Measurements from ENCODE around the gene FGGY. TPM values are rescaled to one million over a fixed set of nuclear protein-coding genes. Genes with fewer than 3 reads are reported as not detected.

Gene FGGY
- total RNA-seq, 1 experiment from 2014 or later = 6.4 TPM

GRCh38 chr1:59743324-59744091 lies 446.6 kb downstream of the FGGY start:
- intact Hi-C loops (cut with micrococcal nuclease; ENCODE audit: unreplicated experiment) = no loop called here
- no peaks in the 10 kb centered on the region for H3K9me3 ChIP-seq
- H3K9me3 Mint-ChIP-seq (ENCODE audit: unreplicated experiment) = no peaks in the 10 kb centered on the region
- H3K4me3 ChIP-seq (ENCODE audit: low read depth, low read length) = no peak overlapping the region
- no peaks in the 10 kb centered on the region for H3K4me1 ChIP-seq
- no peak for DNase-seq
- TF ChIP-seq CTCF (IDR thresholded peaks at IDR 0.05; ENCODE audit: insufficient read depth in 1 of 2, low read depth in 1 of 2, low read length in 1 of 2, severe bottlenecking in 1 of 2, unreplicated experiment in 1 of 2) = no peak
- ChIA-PET POLR2A (no interaction called here), CTCF (no interaction called here)
- H3K27ac Mint-ChIP-seq (ENCODE audit: unreplicated experiment) = no peak overlapping the region
- BruUV-seq (replicated peaks) = no TSS peak
- no peak overlapping the region for H3K4me3 Mint-ChIP-seq (ENCODE audit: unreplicated experiment)
- no peaks in the 10 kb centered on the region for H3K27me3 ChIP-seq (replicated peaks; ENCODE audit: control insufficient read depth, insufficient read depth, low read length)
- no peaks in the 10 kb centered on the region for H3K36me3 Mint-ChIP-seq (ENCODE audit: insufficient read depth, unreplicated experiment)
- H3K36me3 ChIP-seq (ENCODE audit: control insufficient read depth, insufficient read depth, low read length) = no peaks in the 10 kb centered on the region
- no peaks in the 10 kb centered on the region for H3K4me1 Mint-ChIP-seq (ENCODE audit: low read depth, unreplicated experiment)
- no peaks in the 10 kb centered on the region for H3K27me3 Mint-ChIP-seq (ENCODE audit: insufficient read depth, unreplicated experiment)

- CTCF ChIA-PET = no interaction called here
- TF ChIP-seq CTCF (IDR thresholded peaks at IDR 0.05; ENCODE audit: insufficient read depth in 1 of 2, low read depth in 1 of 2, low read length in 1 of 2, severe bottlenecking in 1 of 2, unreplicated experiment in 1 of 2) = no peak
- no peak overlapping the region for H3K27ac Mint-ChIP-seq (ENCODE audit: unreplicated experiment)
- H3K4me3 Mint-ChIP-seq (ENCODE audit: unreplicated experiment) = no peak overlapping the region
- no peaks in the 10 kb centered on the region for H3K36me3 ChIP-seq (ENCODE audit: control insufficient read depth, insufficient read depth, low read length)
- POLR2A ChIA-PET = no interaction called here
- no peaks in the 10 kb centered on the region for H3K9me3 ChIP-seq
- DNase-seq = no peak
- H3K9me3 Mint-ChIP-seq (ENCODE audit: unreplicated experiment) = no peaks in the 10 kb centered on the region
- BruUV-seq (replicated peaks) = no TSS peak
- no peaks in the 10 kb centered on the region for H3K4me1 Mint-ChIP-seq (ENCODE audit: low read depth, unreplicated experiment)
- no peaks in the 10 kb centered on the region for H3K27me3 Mint-ChIP-seq (ENCODE audit: insufficient read depth, unreplicated experiment)
- no peaks in the 10 kb centered on the region for H3K4me1 ChIP-seq
- H3K27me3 ChIP-seq (replicated peaks; ENCODE audit: control insufficient read depth, insufficient read depth, low read length) = no peaks in the 10 kb centered on the region
- no peak overlapping the region for H3K4me3 ChIP-seq (ENCODE audit: low read depth, low read length)
- H3K36me3 Mint-ChIP-seq (ENCODE audit: insufficient read depth, unreplicated experiment) = no peaks in the 10 kb centered on the region
- intact Hi-C loops (cut with micrococcal nuclease; ENCODE audit: unreplicated experiment) = no loop called here
Measured at GRCh38 chr1:59747420-59748024, 450.6 kb downstream of the FGGY start.

- BruUV-seq (replicated peaks) = no TSS peak
- Histone ChIP-seq H3K4me1 (no peaks in the 10 kb centered on the region), H3K36me3 (ENCODE audit: control insufficient read depth, insufficient read depth, low read length) (no peaks in the 10 kb centered on the region), H3K27me3 (replicated peaks; ENCODE audit: control insufficient read depth, insufficient read depth, low read length) (no peaks in the 10 kb centered on the region), H3K4me3 (ENCODE audit: low read depth, low read length) (no peak overlapping the region), H3K9me3 (no peaks in the 10 kb centered on the region)
- CTCF ChIA-PET = no interaction called here
- Mint-ChIP-seq H3K27ac (ENCODE audit: unreplicated experiment) (no peak overlapping the region), H3K27me3 (ENCODE audit: insufficient read depth, unreplicated experiment) (no peaks in the 10 kb centered on the region), H3K4me1 (ENCODE audit: low read depth, unreplicated experiment) (no peaks in the 10 kb centered on the region), H3K36me3 (ENCODE audit: insufficient read depth, unreplicated experiment) (no peaks in the 10 kb centered on the region), H3K9me3 (ENCODE audit: unreplicated experiment) (no peaks in the 10 kb centered on the region), H3K4me3 (ENCODE audit: unreplicated experiment) (no peak overlapping the region)
- intact Hi-C loops (cut with micrococcal nuclease; ENCODE audit: unreplicated experiment) = no loop called here
- TF ChIP-seq CTCF (IDR thresholded peaks at IDR 0.05; ENCODE audit: insufficient read depth in 1 of 2, low read depth in 1 of 2, low read length in 1 of 2, severe bottlenecking in 1 of 2, unreplicated experiment in 1 of 2) = no peak
- no peak for DNase-seq
- POLR2A ChIA-PET = no interaction called here
Measured at GRCh38 chr1:59748123-59748522, 451.2 kb downstream of the FGGY start.

Measured in Caco-2 (cell line).